ENCODE measurements around the gene CTTNBP2.

The CTTNBP2 gene

GRCh38 chr7:117698018-117698417 lies 175.2 kb downstream of the CTTNBP2 start:
- no peak for DNase-seq (ENCODE audit: low read depth in 2 of 2, low spot score in 1 of 2)

- DNase-seq (ENCODE audit: low read depth in 2 of 2, low spot score in 1 of 2) = no peak
Observed at GRCh38 chr7:117692338-117692737, 180.9 kb downstream of the CTTNBP2 start.

DNA sequence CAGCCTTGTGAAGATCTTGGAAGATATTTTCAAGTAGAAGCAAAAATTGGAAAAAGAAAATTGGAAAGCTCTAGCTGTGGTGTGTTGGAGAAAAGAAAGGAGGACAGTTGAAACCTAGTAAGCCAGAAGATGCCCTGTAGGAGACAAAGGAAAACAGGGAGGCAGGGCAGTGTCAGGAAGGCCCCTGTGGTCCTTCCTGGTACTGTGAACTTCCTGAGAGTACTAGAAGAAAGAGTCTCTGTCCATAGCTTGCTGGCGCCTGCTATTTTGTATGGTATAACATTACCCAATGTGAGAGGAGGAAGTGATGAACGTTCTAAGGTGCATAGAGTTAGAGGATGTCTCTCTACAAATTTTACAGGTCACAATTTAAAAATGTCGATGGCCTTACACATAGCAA lies 183.1 kb downstream of the CTTNBP2 start:
- no peak for DNase-seq (ENCODE audit: low read depth in 2 of 2, low spot score in 1 of 2)

- no peak for DNase-seq (ENCODE audit: low read depth in 2 of 2, low spot score in 1 of 2)
Observed at GRCh38 chr7:117689406-117689805, 183.8 kb downstream of the CTTNBP2 start.

- no peak for DNase-seq (ENCODE audit: low read depth in 2 of 2, low spot score in 1 of 2)
Observed at GRCh38 chr7:117688126-117688525, 185.1 kb downstream of the CTTNBP2 start.

DNA sequence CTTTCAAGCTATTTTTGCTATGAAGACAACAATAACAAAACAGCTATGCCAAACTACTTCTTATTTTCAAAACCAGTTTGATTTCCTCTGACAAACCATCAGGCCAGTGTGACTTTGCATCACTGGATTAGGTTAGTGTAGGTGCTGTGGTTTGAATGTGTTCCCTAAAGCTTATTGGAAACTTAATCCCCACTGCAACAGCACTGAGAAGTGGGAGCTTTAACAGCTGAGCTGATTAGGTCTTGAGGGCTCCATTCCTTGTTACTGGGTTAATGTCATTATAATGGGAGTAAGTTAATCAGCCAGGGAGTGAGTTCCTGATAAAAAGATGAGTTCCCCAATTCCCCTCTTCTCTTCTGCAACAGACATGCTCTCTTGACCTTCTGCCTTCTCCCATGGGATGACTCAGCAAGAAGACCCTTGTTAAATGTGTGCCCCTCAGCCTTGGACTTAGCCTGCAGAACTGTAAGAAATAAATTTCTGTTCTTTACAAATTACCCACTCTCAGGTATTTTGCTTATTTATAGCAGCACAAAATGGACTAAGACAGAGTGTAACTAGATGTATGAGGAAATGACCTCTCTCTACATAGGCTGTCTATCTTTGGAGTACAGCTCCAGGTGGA lies 186.8 kb downstream of the CTTNBP2 start:
- no peak for DNase-seq (ENCODE audit: low read depth in 2 of 2, low spot score in 1 of 2)

DNA sequence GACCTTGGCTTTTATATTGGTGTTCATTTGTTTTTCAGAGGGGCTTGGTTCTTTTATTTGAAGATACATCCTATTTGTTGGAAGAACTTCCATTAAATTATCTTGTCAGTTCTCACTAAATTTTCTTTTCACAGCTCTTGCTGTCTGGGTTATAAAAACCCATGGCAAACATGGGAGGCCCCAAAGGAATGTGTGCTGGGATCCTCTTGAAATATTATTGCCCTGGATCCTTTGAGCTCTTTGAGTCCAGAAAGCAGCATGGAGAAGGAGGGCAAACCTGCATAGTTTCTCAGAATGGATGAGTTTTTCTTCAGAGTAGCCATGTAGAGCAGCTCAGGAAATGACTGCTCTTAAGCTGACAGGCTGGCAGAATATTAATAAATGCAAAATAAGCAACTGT lies 187.4 kb downstream of the CTTNBP2 start:
- DNase-seq (ENCODE audit: low read depth in 2 of 2, low spot score in 1 of 2) = no peak

- DNase-seq (ENCODE audit: low read depth in 2 of 2, low spot score in 1 of 2) = no peak
Observed at GRCh38 chr7:117683430-117684175, 189.6 kb downstream of the CTTNBP2 start.

GRCh38 chr7:117682681-117683385 lies 190.4 kb downstream of the CTTNBP2 start:
- DNase-seq (ENCODE audit: low read depth in 2 of 2, low spot score in 1 of 2) = no peak

DNA sequence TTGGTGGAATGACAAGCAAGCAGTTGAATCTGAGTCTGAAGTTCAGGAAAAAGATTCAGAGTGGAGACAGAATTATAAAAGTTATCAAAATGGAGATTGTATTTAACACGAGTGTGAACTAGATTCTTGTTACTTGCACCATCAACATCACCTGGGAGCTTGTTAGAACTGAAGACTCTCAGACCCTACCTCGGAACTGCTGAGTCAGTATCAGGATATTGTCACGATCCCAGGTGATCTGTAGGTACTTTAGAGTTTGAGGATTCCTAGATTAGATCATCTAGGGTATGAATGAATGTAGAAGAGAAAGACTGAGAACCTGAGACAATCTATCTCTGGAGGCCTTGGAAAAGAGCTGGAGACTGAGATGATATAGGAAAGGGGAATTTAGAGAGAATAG lies 194.1 kb downstream of the CTTNBP2 start:
- DNase-seq (ENCODE audit: low read depth in 2 of 2, low spot score in 1 of 2) = no peak

DNA sequence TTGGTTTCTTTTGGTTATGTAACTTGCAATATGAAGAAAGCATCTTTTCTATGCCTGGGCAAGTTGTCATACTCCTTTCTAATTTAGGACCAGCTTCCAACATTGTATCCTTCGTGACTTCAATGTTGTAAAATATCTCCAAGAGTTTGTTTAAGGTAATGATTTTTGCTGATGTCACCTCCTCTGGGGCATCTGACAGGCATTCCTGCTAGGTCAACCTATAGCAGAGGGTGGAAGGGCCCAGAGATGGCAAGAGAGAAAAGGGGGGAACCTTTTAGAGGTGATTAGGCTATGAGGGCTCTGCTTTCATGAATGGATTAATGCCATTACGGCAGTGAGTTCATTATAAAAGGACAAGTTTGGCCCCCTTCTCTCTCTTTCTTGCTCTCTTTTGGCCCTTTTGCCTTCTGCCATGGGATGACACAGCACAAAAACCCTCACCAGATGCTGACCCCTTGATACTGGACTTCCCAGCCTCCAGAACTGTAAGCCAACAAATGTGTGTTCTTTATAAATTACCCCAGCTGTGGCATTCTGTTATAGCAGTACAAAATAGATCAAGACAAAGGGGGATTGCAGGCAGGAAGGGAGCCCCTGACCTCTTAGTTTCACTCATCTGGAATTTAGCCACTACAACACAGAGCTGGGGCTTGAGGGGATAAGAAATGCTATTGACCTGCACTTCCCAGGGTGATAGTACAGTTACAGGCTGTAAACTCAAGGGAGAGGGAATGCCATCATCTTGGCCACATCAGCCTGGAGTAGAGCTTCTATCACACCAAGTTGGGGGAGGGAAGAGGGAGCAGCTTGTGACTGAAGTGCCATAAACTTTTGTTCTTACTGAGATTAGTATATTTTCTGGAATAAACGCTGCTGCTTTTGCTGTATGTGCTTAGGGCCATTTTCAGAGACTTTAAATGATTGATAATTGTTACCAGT lies 197.5 kb downstream of the CTTNBP2 start:
- no peak for DNase-seq (ENCODE audit: low read depth in 2 of 2, low spot score in 1 of 2)

GRCh38 chr7:117674617-117675016 lies 198.6 kb downstream of the CTTNBP2 start:
- DNase-seq (ENCODE audit: low read depth in 2 of 2, low spot score in 1 of 2) = no peak

DNA sequence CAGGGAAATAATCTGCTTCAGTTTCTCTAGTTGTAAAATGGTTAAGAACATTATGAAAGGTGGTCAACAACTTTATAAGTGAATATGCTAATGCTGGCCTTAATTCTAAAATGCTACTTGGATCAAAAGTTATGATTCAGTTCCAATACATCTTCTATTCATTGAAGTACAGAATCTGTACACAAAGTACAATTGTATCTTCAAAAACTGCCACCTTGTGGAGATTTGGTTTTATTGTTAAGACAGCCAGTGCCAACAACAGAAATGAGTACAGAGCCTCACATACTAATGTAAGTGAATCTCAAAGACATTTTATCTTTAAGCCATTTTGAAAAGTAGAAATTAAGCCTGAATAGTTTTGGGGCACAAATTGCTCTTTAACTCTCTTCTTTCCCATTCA lies 199.4 kb downstream of the CTTNBP2 start:
- DNase-seq (ENCODE audit: low read depth in 2 of 2, low spot score in 1 of 2) = no peak

DNA sequence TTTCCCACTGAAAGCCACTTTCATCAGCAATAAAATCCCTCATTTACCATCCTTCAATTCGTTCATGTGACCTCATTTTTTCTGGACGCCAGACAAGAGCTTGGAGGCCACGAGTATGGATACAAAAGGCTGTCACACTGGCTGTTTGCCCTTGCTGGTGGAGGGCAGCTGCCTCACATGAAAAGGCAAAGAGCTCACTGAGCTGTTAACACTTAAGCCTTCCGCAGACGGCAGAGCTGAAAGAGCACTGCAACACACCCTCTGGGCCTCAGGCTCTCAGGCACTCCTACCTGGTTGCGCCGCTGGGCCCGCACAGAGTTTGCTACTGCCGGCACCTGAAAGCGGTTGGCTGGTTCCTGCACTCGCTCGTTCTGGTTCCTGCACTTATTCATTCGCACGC lies 199.9 kb downstream of the CTTNBP2 start:
- no peak for DNase-seq (ENCODE audit: low read depth in 2 of 2, low spot score in 1 of 2)

DNA sequence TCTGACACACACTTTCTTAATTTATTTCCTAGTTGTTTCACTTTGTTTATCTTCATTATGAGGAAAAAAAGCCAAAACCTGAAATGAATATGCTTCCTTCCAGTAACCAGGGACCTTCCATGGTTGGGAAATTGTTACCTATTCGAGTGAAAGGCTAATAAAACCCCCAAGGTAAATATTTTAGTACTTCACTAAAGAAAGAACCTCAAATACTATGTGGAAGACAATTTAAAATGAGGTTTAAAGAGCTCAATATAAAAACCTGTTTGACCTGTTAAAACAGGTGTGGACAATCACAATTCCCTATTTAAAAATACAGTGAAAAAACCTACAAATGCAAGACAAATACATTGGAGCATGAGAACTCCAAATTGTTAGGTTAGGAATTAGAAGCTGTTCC lies 200.8 kb downstream of the CTTNBP2 start:
- no peak for DNase-seq (ENCODE audit: low read depth in 2 of 2, low spot score in 1 of 2)

DNA sequence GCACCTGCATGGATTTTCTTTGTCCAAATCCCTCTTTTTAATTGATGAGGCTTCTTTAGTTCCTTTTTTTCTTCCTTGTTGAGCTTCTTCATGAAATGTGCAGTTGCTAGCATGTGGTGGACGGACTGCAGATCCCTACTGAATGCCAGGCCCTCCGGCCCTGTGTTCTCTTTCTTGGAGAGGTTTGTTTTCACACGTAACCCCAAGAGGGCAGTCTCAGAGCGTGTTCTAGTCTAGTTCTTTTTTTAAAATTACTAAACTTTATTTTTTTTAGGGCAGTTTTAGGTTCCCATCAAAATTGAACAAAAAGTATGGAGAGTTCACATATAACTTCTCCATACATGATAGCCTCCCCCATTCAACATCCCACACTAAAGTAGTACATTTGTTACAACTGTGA lies 203.4 kb downstream of the CTTNBP2 start:
- no peak for DNase-seq (ENCODE audit: low read depth in 2 of 2, low spot score in 1 of 2)

GRCh38 chr7:117667456-117667855 lies 205.8 kb downstream of the CTTNBP2 start:
- no peak for DNase-seq (ENCODE audit: low read depth in 2 of 2, low spot score in 1 of 2)

DNA sequence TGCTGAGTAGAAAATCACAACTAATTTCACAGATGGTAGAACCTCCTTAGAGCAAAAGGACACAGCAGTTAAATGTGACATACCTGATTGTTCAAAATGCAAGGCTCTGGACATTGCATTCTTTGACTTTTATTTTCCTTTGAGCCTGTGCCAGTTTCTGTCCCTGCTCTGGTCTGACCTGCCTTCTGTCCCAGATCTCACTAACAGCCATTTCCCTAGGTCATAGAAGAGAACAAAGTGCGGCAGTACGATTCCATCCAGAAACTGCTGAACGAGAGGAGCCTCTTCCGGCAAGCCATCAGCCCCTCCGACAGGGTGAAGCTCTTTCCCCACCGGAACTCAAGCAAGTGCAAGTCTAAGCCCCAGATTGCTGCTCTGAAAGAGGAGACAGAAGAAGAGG lies 206.6 kb downstream of the CTTNBP2 start:
- DNase-seq (ENCODE audit: low read depth in 2 of 2, low spot score in 1 of 2) = no peak

DNA sequence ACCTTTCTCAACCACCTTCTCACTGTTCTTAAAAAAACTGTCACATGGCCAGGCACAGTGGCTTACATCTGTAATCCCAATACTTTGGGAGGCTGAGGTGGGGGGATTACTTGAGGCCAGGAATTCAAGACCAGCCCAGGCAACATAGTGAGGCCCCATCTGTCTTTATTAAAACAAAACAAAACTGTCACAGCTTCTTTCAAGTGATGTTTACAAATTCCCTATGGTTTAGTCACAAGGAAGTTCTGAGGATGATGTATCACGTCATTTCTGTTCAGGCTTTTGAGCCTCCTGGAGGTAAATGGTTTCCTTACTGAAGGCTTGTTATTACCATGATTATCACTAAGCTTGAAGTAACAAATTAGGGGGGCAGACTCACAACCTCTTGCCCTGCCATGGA lies 207.2 kb downstream of the CTTNBP2 start:
- no peak for DNase-seq (ENCODE audit: low read depth in 2 of 2, low spot score in 1 of 2)

GRCh38 chr7:117665368-117665767 lies 207.9 kb downstream of the CTTNBP2 start:
- no peak for DNase-seq (ENCODE audit: low read depth in 2 of 2, low spot score in 1 of 2)

- no peak for DNase-seq (ENCODE audit: low read depth in 2 of 2, low spot score in 1 of 2)
Observed at GRCh38 chr7:117664047-117664446, 209.2 kb downstream of the CTTNBP2 start.

Data from stimulated activated CD8-positive, alpha-beta memory T cell treated with anti-CD3 and anti-CD28 coated beads, Interleukin-4, amount 100 ng/mL, for 4 hours (primary cell).